ENCODE measurements around the gene PARVA. TPM values are rescaled to one million over a fixed set of nuclear protein-coding genes. Genes with fewer than 3 reads are reported as not detected.
A peak's percentile ranks its signal among the peaks of the same experiment; 100 is the strongest.

Gene PARVA
- total RNA-seq, 4 donors from 2014 or later: 181 to 228 (median 210) TPM

DNA sequence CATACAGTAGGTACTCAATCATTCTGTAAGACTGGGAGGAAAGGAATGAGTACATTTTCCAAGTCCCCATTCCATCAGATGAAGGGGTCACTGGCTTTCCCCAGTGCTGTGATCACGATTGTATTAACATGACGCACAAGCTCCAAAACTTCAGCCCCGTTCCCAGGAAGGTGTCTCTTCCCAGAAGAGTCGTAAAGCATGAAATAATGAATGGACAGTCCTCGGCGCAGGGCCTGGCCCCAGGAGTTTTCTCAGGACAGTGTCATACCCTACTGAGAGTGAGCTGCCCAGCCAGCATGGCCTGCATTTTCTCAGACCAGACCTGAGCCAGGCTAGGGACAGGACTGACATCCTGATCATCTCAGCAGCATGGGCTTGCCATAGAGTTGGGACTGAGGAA, 80.7 kb downstream of the PARVA start:
- no peaks in the 10 kb centered on the region for H3K36me3 ChIP-seq
- DNase-seq (ENCODE audit: extremely low spot score): no peak
- TF ChIP-seq POLR2AphosphoS5 (IDR thresholded peaks at IDR 0.05) (peak; percentile 33), EP300 (IDR thresholded peaks at IDR 0.05) (peak; percentile 39), CTCF (IDR thresholded peaks at IDR 0.05) (no peak)
- H3K9me3 ChIP-seq: no peaks in the 10 kb centered on the region
- intact Hi-C loops (cut with DNase I): no loop called here
- 68% methylated on average over 6 of the region's 6 CpGs for WGBS
- H3K27me3 ChIP-seq: no peaks in the 10 kb centered on the region
- H3K4me1 ChIP-seq: peaks cover 71 to 88% (median 86%) of the 10 kb centered on the region in 4 donors
- no peak overlapping the region for H3K4me3 ChIP-seq
- H3K27ac ChIP-seq (replicated peaks in 1 of 4): peak overlapping the region; percentile 74 to 81 (median 74)

DNA sequence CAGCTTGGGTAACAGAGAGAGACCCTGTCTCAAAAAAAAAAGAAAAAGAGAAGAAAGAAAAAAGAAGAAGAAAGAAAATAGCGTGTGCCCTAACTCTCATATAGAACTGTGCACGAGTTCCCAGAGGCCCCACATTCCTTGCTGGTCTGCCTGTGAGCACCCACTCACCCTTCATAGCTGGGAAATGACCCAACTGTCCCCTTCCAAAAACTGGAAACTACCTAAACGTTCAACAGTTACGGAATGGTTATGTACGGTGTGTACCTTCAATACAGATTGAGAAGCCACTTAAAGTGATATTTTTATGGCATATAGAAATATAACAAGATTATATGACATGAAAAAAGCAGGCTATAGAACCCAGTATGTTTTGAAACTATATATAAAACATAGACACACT, 82.0 kb downstream of the PARVA start:
- Histone ChIP-seq H3K27ac (replicated peaks in 1 of 4) (peak overlapping the region; percentile 74 to 81 (median 74)), H3K9me3 (peaks cover 0 to 4% (median 1%) of the 10 kb centered on the region in 4 donors), H3K36me3 (no peaks in the 10 kb centered on the region), H3K27me3 (no peaks in the 10 kb centered on the region), H3K4me3 (no peak overlapping the region), H3K4me1 (peaks cover 57 to 75% (median 74%) of the 10 kb centered on the region in 4 donors)
- intact Hi-C loops (cut with DNase I): no loop called here
- 55% methylated on average over 5 of the region's 5 CpGs for WGBS
- TF ChIP-seq EP300 (IDR thresholded peaks at IDR 0.05) (peak; percentile 71), CTCF (IDR thresholded peaks at IDR 0.05) (no peak)
- no peak for DNase-seq (ENCODE audit: extremely low spot score)

DNA sequence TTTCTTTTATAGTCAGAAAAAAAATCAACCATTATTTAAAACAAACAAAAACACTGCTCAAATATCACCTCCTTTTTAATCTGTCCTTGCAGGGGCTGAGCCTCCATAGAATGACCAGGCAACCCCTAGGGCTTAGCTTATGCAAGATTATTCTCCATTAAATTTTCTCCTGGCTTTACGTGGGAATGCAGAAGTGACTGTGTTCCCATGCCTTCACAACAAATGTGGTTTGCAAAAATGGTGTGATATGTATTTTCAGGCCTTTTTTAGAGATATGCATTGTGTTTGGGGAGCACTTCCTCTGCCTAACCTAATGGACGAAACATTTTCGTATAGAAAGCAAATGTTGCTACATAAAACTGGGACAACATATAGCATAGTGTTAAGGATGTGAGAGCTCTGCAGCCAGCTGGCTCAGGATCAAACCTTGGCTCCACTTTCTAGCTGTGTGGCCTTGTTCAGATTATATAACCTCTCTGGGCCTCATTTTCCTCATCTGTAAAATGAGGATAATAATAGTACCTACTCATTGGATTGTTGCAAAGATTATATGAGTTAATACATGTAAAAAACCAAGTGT, 82.6 kb downstream of the PARVA start:
- intact Hi-C loops (cut with DNase I): no loop called here
- Histone ChIP-seq H3K36me3 (no peaks in the 10 kb centered on the region), H3K9me3 (peaks cover 0 to 5% (median 2%) of the 10 kb centered on the region in 4 donors), H3K4me1 (peaks cover 55 to 69% (median 68%) of the 10 kb centered on the region in 4 donors), H3K27me3 (no peaks in the 10 kb centered on the region), H3K4me3 (no peak overlapping the region), H3K27ac (replicated peaks in 1 of 4) (peak overlapping the region; percentile 74 to 81 (median 74))
- WGBS: 65% methylated on average over 3 of the region's 3 CpGs
- no peak for DNase-seq (ENCODE audit: extremely low spot score)
- no peak for TF ChIP-seq POLR2A (IDR thresholded peaks at IDR 0.05; ENCODE audit: low read depth)
- TF ChIP-seq CTCF (IDR thresholded peaks at IDR 0.05): no peak
- TF ChIP-seq EP300 (IDR thresholded peaks at IDR 0.05): no peak
- TF ChIP-seq POLR2AphosphoS5 (IDR thresholded peaks at IDR 0.05): no peak

DNA sequence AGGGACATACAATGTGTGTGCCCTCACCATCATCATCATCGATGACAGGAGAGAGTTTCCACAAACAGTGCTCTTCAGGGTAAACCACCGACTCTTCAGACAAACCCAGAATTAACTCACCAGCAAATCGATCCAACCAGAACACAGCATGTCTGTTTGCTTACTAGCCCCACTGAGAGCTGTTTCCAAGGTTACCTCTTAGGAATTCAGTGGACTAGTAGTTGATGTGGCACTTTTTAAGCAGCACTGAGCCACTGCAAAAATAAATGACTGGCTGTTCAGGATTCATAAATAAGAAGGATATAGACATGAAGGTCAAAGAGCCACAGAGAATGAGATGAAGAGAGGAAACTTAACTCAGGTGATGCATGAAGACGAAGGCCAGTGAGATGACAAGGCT, 83.1 kb downstream of the PARVA start:
- H3K27ac ChIP-seq (replicated peaks in 1 of 4): peak overlapping the region; percentile 44 to 81 (median 74)
- intact Hi-C loops (cut with DNase I): no loop called here
- TF ChIP-seq EP300 (IDR thresholded peaks at IDR 0.05) (no peak), POLR2AphosphoS5 (IDR thresholded peaks at IDR 0.05) (no peak), CTCF (IDR thresholded peaks at IDR 0.05) (no peak), POLR2A (IDR thresholded peaks at IDR 0.05; ENCODE audit: low read depth) (no peak)
- DNase-seq (ENCODE audit: extremely low spot score): no peak
- no peaks in the 10 kb centered on the region for H3K36me3 ChIP-seq
- H3K9me3 ChIP-seq: peaks cover 0 to 5% (median 2%) of the 10 kb centered on the region in 4 donors
- no peak overlapping the region for H3K4me3 ChIP-seq
- no peaks in the 10 kb centered on the region for H3K27me3 ChIP-seq
- 69% methylated on average over 4 of the region's 4 CpGs for WGBS
- peaks cover 53 to 64% (median 63%) of the 10 kb centered on the region in 4 donors for H3K4me1 ChIP-seq

DNA sequence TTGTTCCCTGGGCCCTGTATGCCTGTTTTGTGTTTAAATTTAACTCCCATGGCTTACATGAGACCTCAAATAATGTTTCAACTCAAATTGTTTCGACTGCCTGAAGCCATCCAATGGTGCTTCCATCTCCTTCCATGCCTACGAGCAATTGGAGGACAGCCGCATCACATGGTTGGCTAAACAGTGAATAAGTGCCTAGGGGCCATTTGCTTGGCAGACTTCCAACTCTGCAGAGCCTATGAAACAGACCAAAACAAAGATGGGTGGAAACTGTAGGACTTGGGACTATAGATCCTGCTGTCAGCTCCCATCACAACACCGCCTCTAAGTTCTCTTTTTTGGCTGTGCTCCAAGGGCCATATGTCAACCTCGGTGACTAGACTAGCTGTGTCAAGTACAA, 84.1 kb downstream of the PARVA start:
- no peak for DNase-seq (ENCODE audit: extremely low spot score)
- Histone ChIP-seq H3K27ac (replicated peaks in 1 of 4) (peak overlapping the region; percentile 44 to 81 (median 74)), H3K27me3 (no peaks in the 10 kb centered on the region), H3K4me1 (peaks cover 42 to 54% (median 52%) of the 10 kb centered on the region in 4 donors), H3K36me3 (no peaks in the 10 kb centered on the region), H3K9me3 (peaks cover 0 to 5% (median 2%) of the 10 kb centered on the region in 4 donors), H3K4me3 (no peak overlapping the region)
- intact Hi-C loops (cut with DNase I): no loop called here
- no peak for TF ChIP-seq POLR2A (IDR thresholded peaks at IDR 0.05; ENCODE audit: low read depth)
- WGBS: 67% methylated on average over 5 of the region's 5 CpGs

Data from esophagus muscularis mucosa (tissue), 4 donors.